ENCODE measurements around the gene PALM3. TPM values are rescaled to one million over a fixed set of nuclear protein-coding genes. Genes with fewer than 3 reads are reported as not detected.

The PALM3 gene
- total and polyA plus RNA-seq, 2 donors (not counting 3 experiments of a cell fraction or from before 2014, with no cell fraction given), result 0.08 to 0.31 TPM

- dilution Hi-C loops (cut with MboI; ENCODE audit: extremely low pct_ligation_motif_present, low sequenced_read_pairs), result no loop called here
- Histone ChIP-seq H3K9me3 (replicated peaks; ENCODE audit: control insufficient read depth, insufficient read depth, low read length) (no peaks in the 10 kb centered on the region), H2AFZ (ENCODE audit: low read depth, low read length) (no peak overlapping the region)
These were observed 41.4 kb upstream of the PALM3 start for GRCh38 chr19:14103310-14103709.

More at GRCh38 chr19:14103310-14103709, 41.4 kb upstream of the PALM3 start:
- Histone ChIP-seq H3K27me3 (ENCODE audit: control insufficient read depth in 2 of 2, insufficient read depth in 2 of 2, low read length in 2 of 2) (no peaks in the 10 kb centered on the region), H3K79me2 (ENCODE audit: control insufficient read depth, insufficient read depth, low read length) (no peaks in the 10 kb centered on the region), H3K27ac (ENCODE audit: insufficient read depth, low read depth, low read length) (no peak overlapping the region), H3K4me2 (ENCODE audit: insufficient read depth, low read length) (no peak overlapping the region), H3K9ac (replicated peaks; ENCODE audit: extremely low read depth, insufficient read depth, low read length) (no peak overlapping the region), H3K9me1 (replicated peaks; ENCODE audit: control insufficient read depth, extremely low read depth, insufficient read depth, low read length) (no peaks in the 10 kb centered on the region), H3K4me1 (ENCODE audit: control insufficient read depth, extremely low read depth, insufficient read depth, low read length) (peaks cover 4% of the 10 kb centered on the region), H3K36me3 (ENCODE audit: control insufficient read depth in 2 of 2, extremely low read depth in 1 of 2, insufficient read depth in 2 of 2, low read length in 2 of 2) (peaks cover 0 to 20% of the 10 kb centered on the region in 2 experiments), H3K4me3 (replicated peaks in 1 of 3; ENCODE audit: insufficient read depth in 1 of 3, low read depth in 1 of 3, low read length in 3 of 3) (no peak overlapping the region), H4K20me1 (replicated peaks; ENCODE audit: control insufficient read depth, extremely low read depth, insufficient read depth, low read length) (no peaks in the 10 kb centered on the region)
- no TSS peak for BruUV-seq (replicated peaks)
- DNase-seq (ENCODE audit: low read depth, low spot score) (no peak), FAIRE-seq (no peak)
- ChIA-PET CTCF (interaction anchor here (1.1 to 1.7 kb wide), 2 partner anchors 13 to 22 kb away, joined by 3 to 5 read pairs; no protein-coding TSS in a partner anchor), POLR2A (no interaction called here)
- intact Hi-C loops (cut with micrococcal nuclease), result no loop called here
- TF ChIP-seq FOS (IDR thresholded peaks at IDR 0.05; ENCODE audit: borderline replicate concordance, insufficient read depth, low read length) (no peak), CTCF (IDR thresholded peaks at IDR 0.05; ENCODE audit: extremely low read depth in 1 of 2, insufficient read depth in 1 of 2, low read depth in 1 of 2, low read length in 2 of 2) (no peak), JUN (IDR thresholded peaks at IDR 0.05; ENCODE audit: borderline replicate concordance, insufficient read depth, insufficient read length, low read depth) (no peak), POLR2A (IDR thresholded peaks at IDR 0.05; ENCODE audit: low read depth, low read length) (no peak)

Data from endothelial cell of umbilical vein (primary cell).